Erythroblast (primary cell): Measurements from ENCODE around the gene NUDT16L1.
"Not testable (repeated sequence)": the region's sequence is repeated elsewhere in the genome, so short reads cannot be mapped to it uniquely, and the experiment has no call there.

ENCODE experiments used
- DNase-seq, 2 experiments: peaks; one replicate each; lab custom pipeline; 2025; lab: John Stamatoyannopoulos, UW
- GATA1 ChIP-seq: IDR thresholded peaks from 2 replicates; pipeline ENCODE4 v1.6.1; 2011; ENCODE audit warnings: low read depth, mild to moderate bottlenecking, control low read depth, low read length, moderate library complexity
- POLR2A ChIP-seq: IDR thresholded peaks from 2 replicates; pipeline ENCODE4 v1.6.1; 2011; ENCODE audit warnings: mild to moderate bottlenecking, low read length

NUDT16L1 gene

DNA sequence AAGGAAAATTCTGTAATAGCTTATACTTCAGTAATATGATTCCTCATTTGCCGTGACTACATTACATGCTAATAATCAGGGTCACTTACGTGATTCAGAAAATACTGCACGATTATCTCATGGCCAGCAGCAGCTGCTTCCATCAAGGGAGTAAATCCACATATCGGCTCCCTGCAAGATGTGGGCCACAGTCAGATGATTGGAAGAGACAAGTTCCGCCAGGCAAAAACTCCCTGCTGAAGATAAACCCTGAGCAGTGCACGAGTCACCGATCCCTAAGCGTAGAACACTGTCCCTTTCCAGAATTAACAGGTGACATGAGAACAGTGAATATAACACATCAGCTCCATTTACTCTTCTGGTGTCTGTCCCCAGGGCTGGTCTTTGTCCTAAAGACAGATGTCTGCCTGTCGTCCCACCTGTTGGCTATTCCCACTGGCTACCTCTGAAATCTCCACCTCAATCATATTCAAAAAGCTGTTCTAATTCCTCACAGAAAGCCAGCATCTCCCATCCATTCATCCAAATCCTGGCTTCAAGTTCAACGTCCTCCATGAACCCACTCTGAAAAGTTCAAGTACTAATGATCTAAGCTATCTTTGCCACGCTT is 31.4 kb downstream of the NUDT16L1 start:
- DNase-seq, result no peak
- TF ChIP-seq POLR2A (no peak), GATA1 (no peak)

DNA sequence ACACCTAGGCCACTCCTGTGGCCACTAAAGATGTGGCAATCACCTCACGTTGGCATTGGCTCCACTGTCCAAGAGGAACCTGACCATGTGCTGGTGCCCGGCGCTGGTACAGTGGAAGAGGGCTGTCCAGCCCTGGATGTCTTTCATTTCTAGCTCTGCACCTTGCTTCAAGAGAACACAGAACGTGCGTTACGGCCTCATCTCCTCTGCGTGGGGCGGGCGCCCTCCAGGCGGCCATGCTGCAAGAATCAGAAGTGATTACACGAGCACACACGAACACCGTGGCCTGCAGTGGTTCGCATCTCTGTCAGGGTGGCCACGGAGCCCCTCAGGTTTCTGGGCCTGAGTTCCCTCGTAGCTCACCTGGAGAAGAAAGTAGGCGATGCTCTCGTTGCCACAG is 33.3 kb downstream of the NUDT16L1 start:
- TF ChIP-seq POLR2A, result no peak
- no peak for TF ChIP-seq GATA1
- no peak for DNase-seq

DNA sequence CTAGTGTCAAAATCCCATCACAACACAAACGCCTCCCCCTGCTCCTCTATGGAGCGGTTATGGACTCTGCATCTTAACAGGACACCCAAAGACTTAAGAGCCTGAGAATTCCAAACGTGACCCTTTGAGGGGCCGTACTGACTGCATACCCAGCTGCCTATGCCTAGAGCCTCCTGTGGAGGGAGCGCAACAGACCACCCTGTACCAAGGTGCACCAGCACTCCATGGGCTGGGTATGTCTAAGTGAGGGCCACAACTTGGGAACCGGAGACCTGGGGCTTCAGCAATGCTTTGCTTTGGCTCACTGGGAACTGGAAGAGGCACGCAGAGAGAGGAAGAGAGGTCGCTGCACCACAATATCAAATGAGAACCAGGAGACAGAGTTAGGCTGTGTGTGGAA is 35.3 kb downstream of the NUDT16L1 start:
- TF ChIP-seq GATA1 (no peak), POLR2A (no peak)
- DNase-seq, result no peak

GRCh38 chr16:4729876-4730275 is 36.5 kb downstream of the NUDT16L1 start:
- no peak for DNase-seq
- TF ChIP-seq POLR2A (no peak), GATA1 (no peak)

DNA sequence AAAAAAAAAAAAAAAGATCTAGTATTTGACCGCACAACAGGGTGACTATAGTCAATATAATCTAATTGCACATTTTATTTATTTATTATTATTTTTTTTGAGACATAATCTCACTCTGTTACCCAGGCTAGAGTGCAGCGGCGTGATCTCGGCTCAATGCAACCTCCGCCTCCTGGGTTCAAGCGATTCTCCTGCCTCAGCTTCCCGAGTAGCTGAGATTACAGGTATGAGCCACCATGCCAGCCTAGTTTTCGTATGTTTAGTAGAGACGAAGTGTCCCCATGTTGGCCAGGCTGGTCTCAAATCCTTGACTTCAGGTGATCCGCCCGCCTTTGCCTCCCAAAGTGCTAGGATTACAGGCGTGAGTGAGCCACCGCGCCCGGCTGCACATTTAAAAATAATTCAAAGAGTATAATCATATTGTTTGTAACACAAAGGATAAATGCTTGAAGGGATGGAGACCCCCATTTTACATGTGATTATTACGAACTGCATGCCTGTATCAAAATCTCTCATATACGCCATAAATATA is 39.9 kb downstream of the NUDT16L1 start:
- no peak for DNase-seq
- TF ChIP-seq POLR2A, result no peak
- TF ChIP-seq GATA1, result no peak

- TF ChIP-seq POLR2A (no peak), GATA1 (no peak)
- DNase-seq, result no peak
These were observed 40.3 kb downstream of the NUDT16L1 start for GRCh38 chr16:4733747-4734062.

DNA sequence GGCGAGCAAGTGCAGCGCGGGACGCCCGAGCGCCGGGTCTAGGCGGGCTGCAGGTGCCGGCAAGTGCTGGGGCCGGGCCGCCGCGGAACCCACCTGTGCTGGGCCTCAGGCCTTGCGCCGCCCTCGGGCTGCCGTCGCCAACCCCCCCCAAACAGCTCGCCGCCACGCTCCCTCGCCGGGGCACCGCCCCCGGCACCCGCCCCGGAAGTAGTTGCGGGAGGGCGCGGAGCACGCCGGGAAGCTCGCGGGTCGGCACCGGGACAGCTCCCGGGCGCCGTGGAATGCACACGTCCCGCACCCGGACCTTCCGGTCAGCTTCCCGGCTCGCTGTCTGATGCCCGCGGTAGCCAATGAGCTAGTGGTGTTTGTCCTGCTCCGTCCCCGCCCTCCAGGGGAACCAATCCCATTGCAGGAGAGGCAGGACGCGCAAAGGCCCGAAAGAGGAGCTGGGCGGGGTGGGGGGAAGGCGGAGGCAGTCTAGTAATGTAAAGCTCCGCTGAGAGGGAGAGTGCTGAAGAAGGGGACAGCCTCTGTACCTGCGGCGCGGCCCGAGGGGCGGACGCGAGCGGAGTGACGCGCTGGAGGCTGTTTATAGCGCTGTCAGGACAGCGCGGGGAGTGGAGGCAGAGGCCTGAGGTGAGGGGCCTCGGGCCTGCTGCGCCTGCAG is 40.8 kb downstream of the NUDT16L1 start, which contains the start of the genes ANKS3 and DNAAF8:
Gene ANKS3 (minus strand): TSS at position 209 of the 667 bp plus-strand sequence. CDS start 4,122 bp downstream, outside the sequence.
Gene DNAAF8 (plus strand): TSS at position 475 of the 667 bp plus-strand sequence. CDS start 1,978 bp downstream, outside the sequence.
- no peak for TF ChIP-seq GATA1
- peak; percentile 45 for TF ChIP-seq POLR2A
- DNase-seq, result peak; percentile 93 to 94

GRCh38 chr16:4734730-4735535 is 41.6 kb downstream of the NUDT16L1 start:
- TF ChIP-seq GATA1 (no peak), POLR2A (peak; percentile 5)
- DNase-seq, result peak; percentile 87 to 91

DNA sequence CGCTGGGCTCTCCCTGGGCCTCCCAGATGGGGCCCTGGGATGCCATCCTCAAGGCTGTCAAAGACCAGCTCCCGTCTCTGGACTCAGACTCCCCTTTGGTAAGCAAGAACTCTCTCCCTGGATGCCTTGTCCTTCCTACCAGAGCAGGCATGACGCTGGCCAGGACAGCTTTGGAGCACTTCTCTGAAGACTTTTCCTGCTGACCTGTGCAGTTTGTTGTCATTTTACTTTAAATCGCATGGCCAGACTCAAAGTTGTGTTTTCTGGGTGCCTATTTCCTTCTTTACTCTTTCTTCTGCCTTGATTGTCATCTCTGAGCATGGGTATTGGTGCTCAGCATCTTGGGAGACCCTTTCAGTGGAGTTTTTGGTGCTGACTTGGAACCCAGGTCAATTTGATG is 43.2 kb downstream of the NUDT16L1 start:
- DNase-seq, result no peak
- no peak for TF ChIP-seq GATA1
- TF ChIP-seq POLR2A, result no peak

GRCh38 chr16:4737545-4737944 is 44.2 kb downstream of the NUDT16L1 start:
- no peak for TF ChIP-seq GATA1
- TF ChIP-seq POLR2A, result no peak
- no peak for DNase-seq

DNA sequence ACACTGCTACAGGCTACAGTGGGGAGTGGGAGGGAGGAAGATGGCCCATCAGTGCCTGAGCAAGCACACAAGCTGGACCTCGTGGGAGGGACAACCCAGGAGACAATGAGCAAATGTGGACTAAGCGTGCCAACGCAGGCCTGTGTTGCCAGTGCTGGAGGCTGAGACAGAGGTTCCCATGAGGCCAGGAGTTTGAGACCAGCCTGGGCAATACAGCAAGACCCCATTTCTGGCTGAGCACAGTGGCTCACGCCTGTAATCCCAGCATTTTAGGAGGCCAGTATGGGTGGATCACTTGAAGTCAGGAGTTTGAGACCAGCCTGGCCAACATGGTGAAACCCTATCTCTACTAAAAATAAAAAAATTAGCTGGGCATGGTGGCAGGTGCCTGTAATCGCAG is 45.0 kb downstream of the NUDT16L1 start:
- not testable (repeated sequence) for DNase-seq

GRCh38 chr16:4743226-4743878 is 50.0 kb downstream of the NUDT16L1 start:
- no peak for DNase-seq
- TF ChIP-seq POLR2A, result no peak
- no peak for TF ChIP-seq GATA1

GRCh38 chr16:4744555-4745273 is 51.4 kb downstream of the NUDT16L1 start:
- TF ChIP-seq POLR2A (no peak), GATA1 (no peak)
- DNase-seq, result no peak
